Parathyroid adenoma (tissue), 2 donors: ENCODE results near the gene ABO.
"Not testable (repeated sequence)": the region's sequence is repeated elsewhere in the genome, so short reads cannot be mapped to it uniquely, and the experiment has no call there.

Experiments
- H2AFZ ChIP-seq: fragments of 300-600 bp; sonication (generic); one replicate; pipeline ENCODE4 v1.7.0; 2017; ENCODE audit warnings: antibody characterized with exemption, mild to moderate bottlenecking
- H3K27ac ChIP-seq: fragments of 300-600 bp; sonication (generic); one replicate; pipeline ENCODE4 v1.7.0; 2017
- H3K27me3 ChIP-seq: fragments of 300-600 bp; sonication (generic); one replicate; pipeline ENCODE4 v1.7.0; 2017; ENCODE audit warnings: low read length; ENCODE audit not compliant: control insufficient read depth, insufficient read depth
- H3K36me3 ChIP-seq: fragments of 300-600 bp; sonication (generic); one replicate; pipeline ENCODE4 v1.7.0; 2017; ENCODE audit warnings: low read length; ENCODE audit not compliant: control insufficient read depth, insufficient read depth
- H3K4me1 ChIP-seq: fragments of 300-600 bp; sonication (generic); one replicate; pipeline ENCODE4 v1.7.0; 2017; ENCODE audit warnings: control low read depth
- H3K4me2 ChIP-seq: fragments of 300-600 bp; sonication (generic); one replicate; pipeline ENCODE4 v1.7.0; 2017; ENCODE audit warnings: low read length
- H3K4me3 ChIP-seq: fragments of 300-600 bp; sonication (generic); one replicate; pipeline ENCODE4 v1.7.0; 2017; ENCODE audit warnings: low read depth, low read length
- H3K79me2 ChIP-seq: fragments of 300-600 bp; sonication (generic); one replicate; pipeline ENCODE4 v1.7.0; 2017; ENCODE audit warnings: control low read depth
- H3K9ac ChIP-seq: fragments of 300-600 bp; sonication (generic); one replicate; pipeline ENCODE4 v1.7.0; 2017; ENCODE audit warnings: mild to moderate bottlenecking
- H3K9me3 ChIP-seq: fragments of 300-600 bp; sonication (generic); one replicate; pipeline ENCODE4 v1.7.0; 2017; ENCODE audit warnings: low read length; ENCODE audit not compliant: control insufficient read depth
- CTCF ChIP-seq: fragments of 300-600 bp; sonication (generic); IDR thresholded peaks from one replicate; pipeline ENCODE4 v1.7.0; 2017; ENCODE audit warnings: antibody characterized with exemption, mild to moderate bottlenecking
- donor health status: primary hyperparathyroidism.

The ABO gene

GRCh38 chr9:133304158-133304470, 29.1 kb upstream of the ABO start:
- Histone ChIP-seq H3K4me3 (no peak overlapping the region), H3K4me1 (no peaks in the 10 kb centered on the region), H3K36me3 (no peaks in the 10 kb centered on the region), H3K79me2 (no peaks in the 10 kb centered on the region), H2AFZ (no peak overlapping the region), H3K27ac (no peak overlapping the region), H3K4me2 (no peak overlapping the region), H3K9me3 (no peaks in the 10 kb centered on the region), H3K27me3 (no peaks in the 10 kb centered on the region), H3K9ac (no peak overlapping the region)
- no peak for TF ChIP-seq CTCF

GRCh38 chr9:133303266-133304157, 28.5 kb upstream of the ABO start:
- TF ChIP-seq CTCF: no peak
- no peaks in the 10 kb centered on the region for H3K36me3 ChIP-seq
- no peaks in the 10 kb centered on the region for H3K27me3 ChIP-seq
- no peak overlapping the region for H3K27ac ChIP-seq
- H3K4me2 ChIP-seq: no peak overlapping the region
- no peak overlapping the region for H3K4me3 ChIP-seq
- H2AFZ ChIP-seq: no peak overlapping the region
- H3K9ac ChIP-seq: no peak overlapping the region
- no peaks in the 10 kb centered on the region for H3K4me1 ChIP-seq
- no peaks in the 10 kb centered on the region for H3K79me2 ChIP-seq
- no peaks in the 10 kb centered on the region for H3K9me3 ChIP-seq

GRCh38 chr9:133301253-133302230, 26.5 kb upstream of the ABO start:
- Histone ChIP-seq H3K27me3 (no peaks in the 10 kb centered on the region), H3K79me2 (no peaks in the 10 kb centered on the region)

GRCh38 chr9:133299996-133300395, 25.0 kb upstream of the ABO start:
- not testable (repeated sequence) for H3K4me1 ChIP-seq, H3K27ac ChIP-seq, H3K79me2 ChIP-seq, H3K27me3 ChIP-seq, H3K9me3 ChIP-seq, H3K4me3 ChIP-seq, H3K36me3 ChIP-seq, H2AFZ ChIP-seq, H3K4me2 ChIP-seq, H3K9ac ChIP-seq

More at GRCh38 chr9:133301253-133302230, 26.5 kb upstream of the ABO start:
- no peak overlapping the region for H3K9ac ChIP-seq
- no peak overlapping the region for H2AFZ ChIP-seq
- no peak overlapping the region for H3K4me2 ChIP-seq
- H3K4me1 ChIP-seq: no peaks in the 10 kb centered on the region
- no peaks in the 10 kb centered on the region for H3K9me3 ChIP-seq
- H3K27ac ChIP-seq: no peak overlapping the region
- no peak overlapping the region for H3K4me3 ChIP-seq
- no peaks in the 10 kb centered on the region for H3K36me3 ChIP-seq
- TF ChIP-seq CTCF: no peak

- Histone ChIP-seq H3K27ac (no peak overlapping the region), H2AFZ (no peak overlapping the region), H3K4me2 (no peak overlapping the region), H3K4me3 (no peak overlapping the region), H3K79me2 (no peaks in the 10 kb centered on the region), H3K27me3 (no peaks in the 10 kb centered on the region), H3K9ac (no peak overlapping the region), H3K9me3 (no peaks in the 10 kb centered on the region), H3K36me3 (no peaks in the 10 kb centered on the region), H3K4me1 (no peaks in the 10 kb centered on the region)
- no peak for TF ChIP-seq CTCF
These were observed 19.3 kb upstream of the ABO start for GRCh38 chr9:133294257-133294656.
